ENCODE data around the gene ZFP14. TPM values are rescaled to one million over a fixed set of nuclear protein-coding genes. Genes with fewer than 3 reads are reported as not detected.
"Not testable (repeated sequence)": the region's sequence is repeated elsewhere in the genome, so short reads cannot be mapped to it uniquely, and the experiment has no call there.

The ZFP14 gene
- total RNA-seq, 1 experiment from 2014 or later: 0.08 TPM

- no peak for DNase-seq (ENCODE audit: low spot score)
Measured at GRCh38 chr19:36331353-36332228, 47.4 kb downstream of the ZFP14 start.

- no peak for DNase-seq (ENCODE audit: low spot score)
Measured at GRCh38 chr19:36330216-36330615, 48.8 kb downstream of the ZFP14 start.

- not testable (repeated sequence) for DNase-seq (ENCODE audit: low spot score)
Measured at GRCh38 chr19:36329534-36329933, 49.5 kb downstream of the ZFP14 start.

- not testable (repeated sequence) for DNase-seq (ENCODE audit: low spot score)
Measured at GRCh38 chr19:36326649-36327048, 52.4 kb downstream of the ZFP14 start.

GRCh38 chr19:36315164-36315563 lies 63.8 kb downstream of the ZFP14 start:
- not testable (repeated sequence) for DNase-seq (ENCODE audit: low spot score)

GRCh38 chr19:36314053-36314452 lies 64.9 kb downstream of the ZFP14 start:
- not testable (repeated sequence) for DNase-seq (ENCODE audit: low spot score)

- not testable (repeated sequence) for DNase-seq (ENCODE audit: low spot score)
Measured at GRCh38 chr19:36311098-36311760, 67.8 kb downstream of the ZFP14 start.

- DNase-seq (ENCODE audit: low spot score): not testable (repeated sequence)
Measured at GRCh38 chr19:36310416-36310990, 68.5 kb downstream of the ZFP14 start.

- not testable (repeated sequence) for DNase-seq (ENCODE audit: low spot score)
Measured at GRCh38 chr19:36309759-36310158, 69.2 kb downstream of the ZFP14 start.

- DNase-seq (ENCODE audit: low spot score): not testable (repeated sequence)
Measured at GRCh38 chr19:36309309-36309708, 69.7 kb downstream of the ZFP14 start.

- not testable (repeated sequence) for DNase-seq (ENCODE audit: low spot score)
Measured at GRCh38 chr19:36292317-36292716, 86.7 kb downstream of the ZFP14 start.

Other genes with a start within 250 kb of the ZFP14 start
- 645 and 661 TPM in 2 replicates for gene CAPNS1, start 239.1 kb downstream of the ZFP14 start, total RNA-seq (2014; rRNA removed; shearing (Covaris generic))
- gene COX7A1, start 226.8 kb downstream of the ZFP14 start, total RNA-seq (2014; rRNA removed; shearing (Covaris generic)): not detected in 2 replicates
- 3.3 and 8.0 TPM in 2 replicates for gene ZNF565, start 164.5 kb downstream of the ZFP14 start, total RNA-seq (2014; rRNA removed; shearing (Covaris generic))
- 41.1 and 50.2 TPM in 2 replicates for gene ZNF146, start 164.1 kb downstream of the ZFP14 start, total RNA-seq (2014; rRNA removed; shearing (Covaris generic))
- not detected in 2 replicates for gene ZFP82, start 39.4 kb upstream of the ZFP14 start, total RNA-seq (2014; rRNA removed; shearing (Covaris generic))
- 0.05 and 0.16 TPM in 2 replicates for gene ZNF566, start 110.4 kb upstream of the ZFP14 start, total RNA-seq (2014; rRNA removed; shearing (Covaris generic))
- 0.13 and 0.31 TPM in 2 replicates for gene ZNF260, start 149.1 kb upstream of the ZFP14 start, total RNA-seq (2014; rRNA removed; shearing (Covaris generic))
- gene ZNF529, start 194.1 kb upstream of the ZFP14 start, total RNA-seq (2014; rRNA removed; shearing (Covaris generic)): 0.25 and 0.44 TPM in 2 replicates
- gene ZNF382, start 226.1 kb upstream of the ZFP14 start, total RNA-seq (2014; rRNA removed; shearing (Covaris generic)): not detected in 2 replicates

All from HT-29 (cell line).